HG03175 (cell line): ENCODE results near the gene SPATA1.
A peak's percentile ranks its signal among the peaks of the same experiment; 100 is the strongest.
"Not testable (repeated sequence)": the region's sequence is repeated elsewhere in the genome, so short reads cannot be mapped to it uniquely, and the experiment has no call there.

Source experiments
- ATAC-seq: cut with Tn5 transposase; IDR thresholded peaks from one replicate; pipeline ENCODE4 v1.9.1; 2021; ENCODE audit warnings: mild to moderate bottlenecking, moderate library complexity; ENCODE audit not compliant: unreplicated experiment

SPATA1 gene

DNA sequence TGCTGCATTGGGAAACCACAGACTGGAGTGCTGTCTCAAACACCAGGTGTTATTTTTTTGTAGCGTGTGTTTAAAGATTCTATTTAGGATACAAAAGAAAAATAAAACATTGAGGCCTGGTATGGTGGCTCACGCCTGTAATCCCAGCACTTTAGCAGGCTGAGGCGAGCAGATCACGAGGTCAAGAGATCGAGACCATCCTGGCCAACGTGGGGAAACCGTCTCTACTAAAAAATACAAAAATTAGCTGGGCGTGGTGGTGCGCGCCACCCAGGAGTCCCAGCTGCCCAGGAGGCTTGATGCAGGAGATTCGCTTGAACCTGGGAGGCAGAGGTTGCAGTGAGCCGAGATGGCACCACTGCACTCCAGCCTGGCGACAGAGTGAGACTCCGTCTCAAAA is 1.7 kb downstream of the SPATA1 start:
- not testable (repeated sequence) for ATAC-seq

GRCh38 chr1:84508510-84508909 is 2.3 kb downstream of the SPATA1 start:
- ATAC-seq, result no peak

DNA sequence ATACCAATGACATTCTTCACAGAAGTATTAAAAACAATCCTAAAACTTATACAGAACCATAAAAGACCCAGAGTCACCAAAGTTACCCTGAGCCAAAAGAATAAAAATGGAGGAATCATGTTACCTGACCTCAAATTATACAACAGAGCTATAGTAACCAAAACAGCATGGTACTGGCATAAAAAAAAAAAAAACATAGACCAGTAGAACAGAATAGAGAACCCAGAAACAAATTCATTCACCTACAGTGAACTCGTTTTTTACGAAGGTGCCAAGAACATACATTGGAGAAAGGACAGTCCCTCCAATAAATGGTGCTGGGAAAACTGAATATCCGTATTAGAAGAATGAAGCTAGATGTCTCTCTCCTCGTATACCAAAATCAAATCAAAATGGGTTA is 2.8 kb downstream of the SPATA1 start:
- no peak for ATAC-seq

DNA sequence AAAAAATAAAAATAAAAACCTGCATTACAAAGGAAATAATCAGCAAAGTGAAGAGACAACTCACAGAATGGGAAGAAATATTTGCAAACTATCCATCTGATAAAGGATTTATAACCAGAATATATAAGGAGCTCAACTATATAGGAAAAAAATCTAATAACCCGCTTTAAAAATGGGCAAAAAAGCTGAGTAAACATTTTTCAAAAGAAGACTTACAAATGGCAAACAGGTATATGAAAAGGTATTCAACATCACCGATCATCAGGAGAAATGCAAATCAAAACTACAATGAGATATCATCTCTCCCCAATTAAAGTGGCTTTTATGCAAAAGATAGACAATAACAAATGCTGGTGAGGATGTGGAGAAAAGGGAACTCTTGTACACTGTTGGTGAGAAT is 4.0 kb downstream of the SPATA1 start:
- ATAC-seq, result no peak

GRCh38 chr1:84510668-84511067 is 4.5 kb downstream of the SPATA1 start:
- ATAC-seq, result no peak

GRCh38 chr1:84524590-84524989 is 18.4 kb downstream of the SPATA1 start:
- ATAC-seq, result no peak

DNA sequence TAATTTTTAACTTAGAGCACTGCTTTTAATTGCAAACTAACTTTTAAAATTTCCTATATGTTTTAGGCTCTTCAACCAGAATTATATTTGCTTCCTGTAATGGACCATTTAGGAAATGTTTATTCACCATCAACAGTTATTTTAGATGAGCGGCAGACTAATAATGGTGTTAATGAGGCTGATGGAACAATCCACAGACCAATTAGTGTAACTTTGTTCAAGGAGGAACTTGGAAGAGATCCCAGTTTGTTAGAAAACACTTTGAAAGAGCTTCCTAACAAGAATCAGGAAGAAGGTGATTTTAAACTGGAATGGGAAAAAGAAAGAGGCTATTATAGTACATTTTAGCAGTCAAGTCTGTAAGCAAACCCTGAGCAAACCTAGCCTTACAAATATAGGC is 19.6 kb downstream of the SPATA1 start:
- ATAC-seq, result no peak

- no peak for ATAC-seq
These were observed 32.4 kb downstream of the SPATA1 start for GRCh38 chr1:84538599-84538998.

DNA sequence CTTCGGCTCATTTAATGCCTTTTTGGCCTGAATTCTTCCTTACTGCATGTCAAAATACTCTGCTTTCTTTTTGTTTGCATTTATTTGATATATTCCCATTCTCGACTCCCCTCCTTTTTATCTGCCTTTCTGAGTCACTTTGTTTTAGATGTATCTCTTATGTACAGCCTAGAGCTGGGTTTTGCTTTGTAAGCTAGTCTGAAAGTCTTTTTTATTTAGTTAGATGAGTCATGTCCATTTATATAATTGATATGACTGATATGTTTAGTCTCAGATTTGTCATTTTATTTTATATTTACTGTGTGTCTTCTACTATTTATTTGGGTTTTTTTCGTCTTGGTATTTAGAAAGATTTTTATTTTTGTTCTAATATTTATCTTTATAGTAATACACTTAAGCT is 33.8 kb downstream of the SPATA1 start:
- ATAC-seq, result no peak

DNA sequence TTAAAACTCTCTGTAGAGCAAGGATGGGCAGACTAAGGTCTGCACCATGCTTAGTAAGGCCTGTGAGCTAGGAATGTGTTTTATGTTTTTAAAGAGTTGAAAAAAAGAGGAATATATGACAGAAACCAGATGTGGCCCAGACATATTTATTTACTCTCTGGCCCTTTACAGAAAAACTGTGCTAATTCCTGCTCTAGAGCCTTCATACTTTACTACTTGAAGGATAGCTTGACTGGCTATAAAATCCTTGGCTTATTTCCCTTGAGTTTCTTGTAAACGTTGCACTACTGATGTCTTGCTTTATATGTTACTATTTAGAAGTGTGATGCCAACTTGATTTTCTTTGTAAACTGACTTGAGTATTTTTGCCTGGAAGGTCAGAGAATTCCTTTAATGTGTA is 34.6 kb downstream of the SPATA1 start:
- no peak for ATAC-seq

DNA sequence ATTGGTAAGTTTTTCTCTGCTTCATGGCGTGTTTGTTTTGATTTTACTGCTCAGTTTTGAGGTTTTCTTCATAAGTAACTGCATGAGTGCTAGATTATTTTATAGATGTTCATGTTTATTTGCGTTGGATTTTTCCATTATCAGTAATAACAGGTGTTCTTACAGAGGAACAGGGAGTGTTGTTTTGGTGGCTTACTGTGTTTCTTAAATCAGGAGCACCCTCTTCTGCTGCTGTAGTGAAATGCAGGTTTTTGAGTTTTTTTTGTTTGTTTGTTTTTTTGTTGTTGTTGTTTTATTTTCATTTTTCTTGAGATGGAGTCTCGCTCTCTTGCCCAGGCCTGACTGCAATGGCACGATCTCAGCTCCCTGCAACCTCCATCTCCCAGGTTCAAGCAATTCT is 35.5 kb downstream of the SPATA1 start:
- ATAC-seq, result no peak

- no peak for ATAC-seq
These were observed 44.6 kb downstream of the SPATA1 start for GRCh38 chr1:84550826-84551225.

GRCh38 chr1:84569216-84569615 is 63.0 kb downstream of the SPATA1 start:
- no peak for ATAC-seq

DNA sequence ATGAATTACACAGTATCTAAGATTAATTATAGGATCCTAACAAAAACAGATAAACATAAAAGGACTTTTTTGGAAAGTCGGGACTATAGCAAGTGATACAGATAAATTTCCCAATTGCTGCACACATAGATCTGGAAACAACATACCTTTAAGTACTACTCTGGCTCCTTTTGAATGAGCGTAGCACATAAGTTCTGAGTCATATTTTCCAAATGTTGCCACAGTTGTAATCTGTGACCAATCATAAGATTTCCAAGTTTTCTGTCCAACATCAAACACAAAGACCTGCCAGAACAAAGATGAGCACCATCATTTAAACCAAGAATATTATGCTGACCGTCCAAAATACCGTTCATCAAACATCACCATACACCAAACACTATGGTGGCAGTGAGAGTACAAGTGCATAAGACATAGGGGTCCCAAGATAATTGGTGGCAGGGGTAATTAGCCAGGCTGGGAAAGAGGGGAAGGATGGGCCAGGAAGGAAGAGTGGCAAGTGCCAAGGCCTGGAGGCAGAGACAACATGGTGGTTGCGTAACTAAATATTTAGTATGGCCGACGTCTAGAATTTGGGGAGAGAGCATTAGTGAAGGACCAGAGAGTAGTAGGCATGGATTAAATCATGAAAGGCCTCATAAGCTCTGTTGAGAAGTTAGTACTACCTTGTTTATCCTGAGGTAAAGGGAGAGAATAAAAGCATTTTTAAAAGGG is 64.4 kb downstream of the SPATA1 start:
- no peak for ATAC-seq

DNA sequence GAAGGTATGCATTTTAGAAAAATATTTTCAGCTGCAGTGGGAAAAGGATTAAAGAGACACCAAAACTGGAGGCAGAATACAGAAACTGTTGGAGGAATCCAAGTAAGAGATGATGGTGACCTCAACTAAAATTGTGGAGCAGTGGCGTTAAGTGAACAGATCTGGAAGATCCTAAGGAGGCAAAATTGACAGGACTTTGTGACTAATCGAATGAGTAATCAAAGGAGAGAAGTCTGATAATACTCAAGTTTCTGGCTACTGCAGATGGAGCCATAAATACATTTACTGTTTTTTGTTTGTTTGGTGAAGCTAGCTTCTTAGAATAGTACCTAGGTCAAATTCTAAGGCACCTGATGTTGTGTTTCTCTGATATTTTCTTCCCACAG is 65.0 kb downstream of the SPATA1 start:
- ATAC-seq, result no peak

- no peak for ATAC-seq
These were observed 67.3 kb downstream of the SPATA1 start for GRCh38 chr1:84573481-84573966.

GRCh38 chr1:84573967-84574842 is 68.0 kb downstream of the SPATA1 start, which contains the start of gene CTBS:
TSS of gene CTBS (minus strand) at chr1:84574440. CDS start at chr1:84574415, 25 bp downstream.
- peak; percentile 86 for ATAC-seq

DNA sequence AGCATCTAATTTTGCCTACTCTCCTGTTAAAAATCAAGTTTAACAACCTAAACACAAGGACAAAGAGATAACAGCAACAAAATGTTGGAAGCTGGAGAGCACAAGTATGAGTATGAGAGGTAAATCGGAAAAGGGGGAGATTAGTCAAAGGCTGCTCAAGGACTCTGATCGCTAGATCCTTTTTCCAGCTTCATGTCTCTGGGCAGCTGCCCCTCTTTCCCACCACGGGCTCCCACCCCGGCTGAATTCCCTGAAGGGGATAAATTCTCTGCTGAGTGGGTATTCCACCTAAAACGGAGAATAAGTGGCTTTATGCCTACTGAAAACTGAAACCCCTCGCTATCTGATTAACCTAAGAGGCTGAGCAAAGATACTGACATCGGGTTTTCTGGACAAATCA is 68.8 kb downstream of the SPATA1 start:
- ATAC-seq, result no peak

DNA sequence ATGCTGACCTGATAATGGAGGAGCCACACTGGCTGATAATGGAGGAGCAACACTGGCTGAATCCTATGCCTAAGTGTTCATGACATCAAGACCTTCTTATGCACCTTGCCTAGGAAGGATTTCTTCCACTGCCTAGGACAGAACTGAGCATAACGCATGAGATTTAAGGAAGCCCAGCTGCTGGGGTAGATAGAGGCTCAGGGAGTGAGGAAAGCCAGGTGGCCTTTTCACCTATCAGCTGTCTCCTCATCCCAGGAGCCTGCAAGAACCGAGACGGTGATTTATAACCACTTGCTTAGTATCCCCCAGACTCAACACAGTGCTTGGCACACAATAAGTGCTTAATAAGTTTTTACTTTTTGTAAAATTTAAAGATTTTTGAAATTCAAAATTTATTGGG is 75.5 kb downstream of the SPATA1 start:
- no peak for ATAC-seq

DNA sequence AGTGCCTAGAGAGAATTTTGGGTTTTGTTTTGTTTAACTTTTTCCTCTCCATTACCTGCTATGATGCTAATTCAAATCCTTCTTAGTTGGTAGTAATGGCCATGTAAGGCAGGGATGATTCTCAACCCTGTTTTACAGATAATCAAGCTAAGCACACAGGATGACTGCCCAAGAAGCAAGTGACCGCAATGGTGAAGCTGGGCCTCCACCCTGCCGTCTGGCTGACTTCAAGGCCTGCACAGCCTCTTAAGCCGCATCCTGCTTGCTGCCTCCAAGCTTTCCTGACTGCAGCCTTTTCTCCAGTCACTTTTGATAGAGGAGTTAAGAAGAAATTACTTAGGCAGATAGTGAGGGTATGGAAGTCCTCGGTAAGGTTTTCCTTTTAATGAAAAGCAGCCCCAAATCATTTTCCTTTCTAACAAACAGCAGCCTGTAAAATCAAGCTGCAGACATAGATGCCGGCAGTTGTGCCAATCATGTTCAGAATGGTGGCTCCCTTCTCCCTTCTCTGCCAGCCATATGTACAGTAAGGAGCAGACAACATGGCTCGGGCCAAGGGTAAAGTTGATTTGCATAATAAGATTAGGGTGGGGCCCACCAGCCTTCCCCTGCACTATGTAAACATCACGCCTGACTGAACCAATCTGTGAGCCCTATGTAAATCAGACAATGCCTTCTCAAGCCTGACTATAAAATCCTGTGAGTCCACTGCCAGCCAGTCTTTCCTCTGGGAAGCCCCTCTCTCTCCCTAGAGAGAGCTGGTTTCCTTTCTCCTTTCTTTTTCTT is 76.8 kb downstream of the SPATA1 start:
- peak; percentile 55 for ATAC-seq

DNA sequence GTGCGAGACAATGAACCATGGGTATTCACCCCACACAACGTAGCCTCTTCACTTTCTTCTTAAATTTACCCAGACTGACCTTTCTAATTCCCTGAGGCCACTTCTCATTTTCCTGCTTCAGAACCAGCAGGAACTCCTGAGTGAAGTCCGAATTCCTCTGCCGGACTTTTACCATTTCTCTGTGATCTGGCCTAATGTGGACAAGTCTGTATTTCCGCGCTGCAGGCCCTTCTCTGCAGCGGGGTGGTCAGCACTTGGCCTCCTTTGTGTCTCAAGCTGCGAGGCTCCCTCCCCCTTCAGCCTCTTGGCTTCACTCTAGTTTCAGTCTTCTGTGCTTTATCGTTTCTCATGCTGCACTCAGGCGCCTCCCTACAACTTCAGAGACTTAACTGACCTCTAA is 77.5 kb downstream of the SPATA1 start:
- ATAC-seq, result no peak
